ENCODE data around the gene CYP8B1.

The CYP8B1 gene

DNA sequence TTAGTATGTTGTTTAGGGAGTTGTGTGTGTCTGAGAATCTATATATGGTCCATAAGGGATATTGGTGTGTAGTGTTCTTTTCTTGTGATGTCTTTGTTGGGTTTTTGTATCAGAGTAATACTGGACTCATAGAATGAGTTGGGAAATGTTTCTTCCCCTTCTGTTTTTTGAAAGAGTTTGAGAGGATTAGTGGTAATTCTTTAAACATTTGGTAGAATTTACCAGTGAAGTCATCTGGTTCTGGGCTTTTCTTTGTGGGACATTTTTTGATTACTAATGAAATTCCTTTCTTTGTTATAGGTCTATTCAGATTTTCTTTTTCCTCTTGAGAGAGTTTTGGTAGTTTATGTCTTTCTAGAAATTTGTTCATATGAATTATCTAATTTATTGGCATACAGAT lies 49.5 kb downstream of the CYP8B1 start:
- DNase-seq (ENCODE audit: low read depth): no peak

GRCh38 chr3:42823351-42823750 lies 52.3 kb downstream of the CYP8B1 start:
- no peak for DNase-seq (ENCODE audit: low read depth)

DNA sequence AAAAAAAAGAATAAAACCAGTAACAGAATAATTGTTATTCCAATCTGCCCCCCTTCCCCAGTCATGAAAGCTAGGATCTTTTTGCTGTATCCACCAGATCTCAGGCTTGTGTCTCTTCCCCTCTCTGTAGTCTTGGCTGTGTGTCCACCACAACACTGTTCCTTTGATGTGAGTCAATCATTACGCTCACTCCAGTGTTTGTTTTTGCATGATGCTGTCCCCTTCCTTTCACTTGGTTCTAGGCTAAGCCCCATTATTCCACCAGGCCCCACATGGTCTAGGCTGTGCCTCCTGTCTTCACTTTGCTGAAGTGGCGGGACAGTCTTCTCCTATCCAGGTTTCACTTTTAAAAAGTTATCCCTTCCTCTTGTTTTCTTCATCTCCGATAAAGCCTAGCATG lies 52.9 kb downstream of the CYP8B1 start:
- no peak for DNase-seq (ENCODE audit: low read depth)

Data from stimulated activated CD4-positive, alpha-beta T cell treated with anti-CD3 and anti-CD28 coated beads, Interleukin-2, amount 100 ng/mL, for 4 hours (primary cell).